HG02798 (cell line): ENCODE results near the gene MLLT1.

Source experiments
- ATAC-seq: cut with Tn5 transposase; IDR thresholded peaks from one replicate; pipeline ENCODE4 v1.9.1; 2021; ENCODE audit warnings: mild to moderate bottlenecking; ENCODE audit not compliant: unreplicated experiment, poor library complexity

MLLT1 gene

GRCh38 chr19:6260912-6261650 lies 18.7 kb downstream of the MLLT1 start:
- no peak for ATAC-seq

- no peak for ATAC-seq
These were observed 19.4 kb downstream of the MLLT1 start for GRCh38 chr19:6260376-6260775.

GRCh38 chr19:6259312-6259861 lies 20.4 kb downstream of the MLLT1 start:
- ATAC-seq, result no peak

GRCh38 chr19:6258812-6259311 lies 20.9 kb downstream of the MLLT1 start:
- ATAC-seq, result no peak

- ATAC-seq, result no peak
These were observed 25.6 kb downstream of the MLLT1 start for GRCh38 chr19:6253954-6254733.

GRCh38 chr19:6252066-6252465 lies 27.7 kb downstream of the MLLT1 start:
- ATAC-seq, result no peak

DNA sequence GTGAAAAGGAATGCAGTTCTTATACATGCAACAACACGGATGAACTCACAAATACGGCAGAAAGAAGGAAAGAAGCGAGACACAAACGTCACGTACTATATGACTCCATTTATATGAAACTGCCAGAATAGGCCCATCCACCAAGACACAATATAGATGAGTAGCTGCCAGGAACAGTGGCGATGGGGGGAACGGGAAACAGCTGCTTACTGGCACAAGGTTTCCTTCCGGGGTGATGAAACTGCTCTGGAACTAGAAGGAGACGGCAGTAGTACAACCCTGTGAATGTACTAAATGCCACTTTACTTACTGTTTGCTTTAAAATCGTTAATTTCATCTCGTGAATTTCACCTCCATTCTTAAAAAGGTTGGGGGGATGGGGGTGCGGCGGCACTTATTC lies 28.9 kb downstream of the MLLT1 start:
- no peak for ATAC-seq

DNA sequence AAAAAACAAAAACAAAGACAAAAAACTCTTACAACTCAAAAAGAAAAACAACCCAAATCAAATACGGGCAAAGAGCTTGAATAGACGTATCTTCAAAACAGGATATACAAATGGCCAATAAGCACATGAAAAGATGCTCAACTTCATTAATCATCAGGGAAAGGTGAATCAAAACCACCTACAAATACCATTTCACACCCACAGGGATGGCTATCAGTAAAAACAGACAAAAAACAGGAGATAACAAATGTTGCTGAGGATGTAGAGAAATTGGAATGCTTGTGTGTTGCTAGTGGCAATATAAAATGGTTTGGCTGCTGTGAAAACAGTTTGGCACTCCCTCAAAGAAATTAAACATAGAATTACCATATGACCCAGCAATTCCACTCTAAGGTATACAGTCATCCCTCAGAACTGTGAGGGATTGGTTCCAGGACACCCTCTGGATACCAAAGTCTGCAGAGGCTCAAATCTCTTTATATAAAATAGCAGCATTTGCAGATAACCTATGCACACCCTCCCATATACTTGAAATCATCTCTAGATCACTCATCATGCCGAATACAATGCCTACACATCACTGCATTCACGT lies 29.7 kb downstream of the MLLT1 start:
- no peak for ATAC-seq

DNA sequence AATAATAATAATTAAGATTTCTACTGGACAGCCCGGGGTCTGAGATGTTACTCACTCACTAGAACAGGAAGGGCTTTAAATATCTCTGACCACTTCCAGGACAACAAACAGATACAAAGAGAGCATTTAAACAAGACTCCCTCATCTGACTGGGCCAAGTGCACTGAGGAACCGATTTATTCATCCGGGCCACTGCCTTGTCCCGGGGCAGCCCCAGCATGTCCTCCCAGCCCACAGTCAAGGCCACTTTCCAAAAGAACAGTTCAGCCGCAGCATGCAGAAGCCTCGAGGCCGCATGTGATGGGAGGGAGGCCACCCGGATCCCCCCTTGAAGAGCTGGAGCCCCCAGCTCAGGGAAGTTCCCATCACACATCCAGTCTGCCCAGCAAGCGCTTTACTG lies 30.5 kb downstream of the MLLT1 start:
- no peak for ATAC-seq

GRCh38 chr19:6248844-6249243 lies 30.9 kb downstream of the MLLT1 start:
- no peak for ATAC-seq

GRCh38 chr19:6248341-6248740 lies 31.4 kb downstream of the MLLT1 start:
- ATAC-seq, result no peak

- no peak for ATAC-seq
These were observed 32.8 kb downstream of the MLLT1 start for GRCh38 chr19:6247007-6247288.

DNA sequence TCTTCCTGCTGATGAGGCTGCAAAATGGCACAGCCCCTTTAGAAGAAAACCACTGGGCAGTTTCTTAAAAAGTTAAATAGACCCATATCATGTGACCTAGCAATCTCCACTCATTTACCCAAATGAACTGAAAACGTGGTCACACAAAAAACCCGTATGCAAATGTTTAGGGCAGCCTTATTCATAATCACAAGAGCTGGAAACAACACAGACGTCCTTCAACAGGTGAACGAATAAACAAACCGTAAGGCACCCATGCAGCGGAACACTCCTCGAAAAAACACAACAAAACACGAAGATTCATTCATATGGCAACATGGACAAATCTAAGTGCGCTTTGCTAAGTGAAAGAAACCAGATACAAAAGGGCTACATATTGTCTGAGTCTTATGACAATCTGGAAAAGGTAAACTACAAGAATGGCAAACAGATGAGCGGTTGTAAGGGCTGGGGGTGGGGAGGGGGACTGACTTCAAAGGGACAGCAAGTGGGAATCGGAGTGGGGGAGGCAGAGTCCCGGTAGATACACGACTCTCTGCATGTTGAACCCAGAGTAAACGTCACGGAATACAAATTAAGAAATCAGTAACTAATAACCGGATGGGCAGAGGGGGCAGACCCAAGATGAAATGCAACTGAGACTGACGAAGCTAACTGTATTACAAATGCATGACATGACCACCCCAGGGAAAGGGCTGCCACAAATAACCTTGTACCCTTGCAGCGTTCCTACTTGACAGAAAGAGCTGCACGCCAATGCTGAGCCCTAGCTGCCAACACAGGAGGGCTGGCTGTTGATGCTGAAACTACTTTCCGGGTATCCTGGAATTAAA lies 33.4 kb downstream of the MLLT1 start:
- no peak for ATAC-seq

DNA sequence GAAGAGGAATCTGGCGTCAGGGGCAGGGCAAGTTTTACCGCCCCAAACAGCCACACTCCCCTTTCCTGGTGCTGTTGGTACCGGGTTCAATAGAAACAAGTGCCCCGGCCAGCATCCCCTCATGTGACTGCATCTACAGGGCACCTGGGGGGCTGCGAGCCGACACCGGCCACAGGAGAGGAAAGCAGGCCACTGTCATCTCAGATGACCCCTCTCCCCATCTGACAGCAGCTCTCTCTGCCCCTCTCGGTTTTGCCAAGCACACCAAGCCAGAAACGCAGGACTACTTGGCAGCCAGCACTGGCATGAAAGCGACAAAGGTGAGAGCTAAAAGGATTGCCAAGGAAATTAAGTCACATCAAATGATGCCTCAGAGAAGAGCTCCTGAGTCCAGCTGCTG lies 37.1 kb downstream of the MLLT1 start:
- ATAC-seq, result no peak

- no peak for ATAC-seq
These were observed 37.9 kb downstream of the MLLT1 start for GRCh38 chr19:6241680-6242377.

GRCh38 chr19:6241056-6241455 lies 38.7 kb downstream of the MLLT1 start:
- no peak for ATAC-seq

DNA sequence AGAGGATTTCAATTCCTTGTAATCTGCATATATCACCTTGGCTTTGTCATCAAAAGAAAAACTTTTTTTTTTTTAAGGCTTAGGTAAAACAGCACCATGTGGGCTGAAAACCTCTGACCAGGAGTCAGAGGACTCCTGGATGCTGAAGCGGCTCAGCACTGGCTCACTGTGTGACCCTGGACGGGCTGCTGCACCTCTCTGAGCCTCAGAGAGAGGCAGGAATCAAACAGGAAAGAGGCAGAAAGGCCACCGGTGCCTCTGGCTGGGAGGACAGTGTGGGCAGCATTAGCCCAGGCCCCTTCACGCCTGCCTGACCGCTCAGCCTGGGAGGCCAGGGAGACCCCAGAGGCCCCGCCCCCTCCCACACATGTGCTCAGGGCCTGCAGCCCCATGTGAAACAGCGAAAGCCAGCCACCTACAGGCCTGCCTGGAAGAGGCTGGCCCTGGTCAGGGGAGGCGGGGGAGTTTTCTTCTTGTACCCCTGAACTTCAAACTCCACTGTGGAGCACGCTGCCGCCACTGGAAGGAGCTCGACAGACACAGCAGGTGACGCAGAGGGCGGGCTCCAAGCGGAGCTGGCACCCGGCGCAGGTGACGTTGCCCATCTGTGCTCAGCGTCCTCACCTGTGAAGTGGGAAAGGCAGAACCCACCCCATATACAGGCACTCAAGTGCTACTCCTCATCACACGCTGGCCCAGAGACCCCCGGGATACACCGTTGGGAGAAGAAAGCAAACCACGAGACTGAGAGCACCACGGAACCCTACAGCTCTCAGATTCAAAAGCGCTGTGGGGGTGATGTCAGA lies 39.7 kb downstream of the MLLT1 start:
- no peak for ATAC-seq

GRCh38 chr19:6239401-6239844 lies 40.4 kb downstream of the MLLT1 start:
- ATAC-seq, result no peak
